Endothelial cell (in vitro differentiated cells): ENCODE data around the gene CUBN. TPM values are rescaled to one million over a fixed set of nuclear protein-coding genes. Genes with fewer than 3 reads are reported as not detected.

Source experiments
- DNase-seq: peaks from one replicate; pipeline ENCODE4 v3.0.0; 2021; ENCODE audit warnings: low spot score
- H3K27ac Mint-ChIP-seq: one replicate; pipeline ENCODE4 v1.8.0; 2021; ENCODE audit warnings: mixed read lengths, inconsistent platforms; ENCODE audit not compliant: unreplicated experiment
- H3K27me3 Mint-ChIP-seq: one replicate; pipeline ENCODE4 v1.8.0; 2021; ENCODE audit warnings: mild to moderate bottlenecking, moderate library complexity, mixed read lengths, inconsistent platforms; ENCODE audit not compliant: unreplicated experiment
- H3K36me3 Mint-ChIP-seq: one replicate; pipeline ENCODE4 v1.8.0; 2021; ENCODE audit warnings: mild to moderate bottlenecking, low read depth, mixed read lengths, inconsistent platforms; ENCODE audit not compliant: unreplicated experiment
- H3K4me1 Mint-ChIP-seq: one replicate; pipeline ENCODE4 v1.8.0; 2021; ENCODE audit warnings: mild to moderate bottlenecking, mixed read lengths, inconsistent platforms; ENCODE audit not compliant: unreplicated experiment
- H3K4me3 Mint-ChIP-seq: one replicate; pipeline ENCODE4 v1.8.0; 2021; ENCODE audit warnings: mild to moderate bottlenecking, mixed read lengths, inconsistent platforms; ENCODE audit not compliant: unreplicated experiment
- H3K9me3 Mint-ChIP-seq: one replicate; pipeline ENCODE4 v1.8.0; 2021; ENCODE audit warnings: mixed read lengths, inconsistent platforms; ENCODE audit not compliant: unreplicated experiment
- CTCF ChIP-seq: fragments of 200-600 bp; sonication (generic); IDR thresholded peaks from one replicate; pipeline ENCODE4 v1.5.0; 2021; ENCODE audit warnings: antibody characterized with exemption; ENCODE audit not compliant: unreplicated experiment
- total RNA-seq: library from RNA; stranded (reverse); fragmentation: NEBNext Ultra II Directional; extraction: Animal tissue kit (Norgen Biotek cat#: 25700); gene quantifications from one replicate; pipeline ENCODE4 v1.2.1, GENCODE V29; 2021; ENCODE audit not compliant: unreplicated experiment

CUBN gene
- total RNA-seq, 1 donor from 2014 or later: 8.8 TPM

- Mint-ChIP-seq H3K36me3 (no peaks in the 10 kb centered on the region), H3K27me3 (no peaks in the 10 kb centered on the region), H3K9me3 (no peaks in the 10 kb centered on the region), H3K4me3 (no peak overlapping the region), H3K27ac (no peak overlapping the region), H3K4me1 (peaks cover 45% of the 10 kb centered on the region)
- no peak for TF ChIP-seq CTCF
- DNase-seq: no peak
Observed at GRCh38 chr10:17064435-17064834, 65.2 kb downstream of the CUBN start.

GRCh38 chr10:17062955-17063484, 66.6 kb downstream of the CUBN start:
- DNase-seq: no peak
- Mint-ChIP-seq H3K36me3 (no peaks in the 10 kb centered on the region), H3K4me3 (no peak overlapping the region), H3K9me3 (no peaks in the 10 kb centered on the region), H3K4me1 (peaks cover 45% of the 10 kb centered on the region), H3K27me3 (no peaks in the 10 kb centered on the region), H3K27ac (peak overlapping the region; percentile 87)
- TF ChIP-seq CTCF: no peak

- no peaks in the 10 kb centered on the region for H3K9me3 Mint-ChIP-seq
- peaks cover 39% of the 10 kb centered on the region for H3K4me1 Mint-ChIP-seq
- H3K36me3 Mint-ChIP-seq: no peaks in the 10 kb centered on the region
- peak overlapping the region; percentile 87 for H3K27ac Mint-ChIP-seq
- H3K27me3 Mint-ChIP-seq: no peaks in the 10 kb centered on the region
- no peak for DNase-seq
- TF ChIP-seq CTCF: no peak
- no peak overlapping the region for H3K4me3 Mint-ChIP-seq
Observed at GRCh38 chr10:17062493-17062892, 67.1 kb downstream of the CUBN start.

- Mint-ChIP-seq H3K4me3 (no peak overlapping the region), H3K27me3 (no peaks in the 10 kb centered on the region), H3K9me3 (no peaks in the 10 kb centered on the region), H3K4me1 (peaks cover 35% of the 10 kb centered on the region), H3K36me3 (no peaks in the 10 kb centered on the region), H3K27ac (peak overlapping the region; percentile 61)
- no peak for TF ChIP-seq CTCF
- no peak for DNase-seq
Observed at GRCh38 chr10:17062009-17062408, 67.6 kb downstream of the CUBN start.

GRCh38 chr10:17061418-17061817, 68.2 kb downstream of the CUBN start:
- Mint-ChIP-seq H3K4me3 (no peak overlapping the region), H3K36me3 (no peaks in the 10 kb centered on the region), H3K4me1 (peaks cover 29% of the 10 kb centered on the region), H3K27me3 (no peaks in the 10 kb centered on the region), H3K27ac (no peak overlapping the region), H3K9me3 (no peaks in the 10 kb centered on the region)
- TF ChIP-seq CTCF: no peak
- no peak for DNase-seq
